HL-60 (cell line): ENCODE results near the gene PKD2.

Source experiments
- DNase-seq, 2 experiments: peaks; one replicate each; pipeline ENCODE4 v3.0.0-alpha.2; 2010 to 2020; ENCODE audit warnings: low read depth in 1 of 2, low spot score in 1 of 2
- H3K27ac ChIP-seq: fragments of 250-450 bp; sonication (Bioruptor Pico); replicated peaks from 2 replicates; pipeline ENCODE4 v1.5.1; 2020; ENCODE audit warnings: mild to moderate bottlenecking, moderate library complexity
- H3K27me3 ChIP-seq: fragments of 250-450 bp; sonication (Bioruptor Pico); 2 replicates; pipeline ENCODE4 v1.5.1; 2021; ENCODE audit warnings: mild to moderate bottlenecking, moderate library complexity; ENCODE audit not compliant: insufficient read depth, poor library complexity, severe bottlenecking
- H3K4me3 ChIP-seq: replicated peaks from 2 replicates; pipeline ENCODE4 v1.5.1; 2011; ENCODE audit warnings: mild to moderate bottlenecking, control low read depth, low read length; ENCODE audit not compliant: insufficient read depth
- GABPA ChIP-seq: IDR thresholded peaks from 2 replicates; pipeline ENCODE4 v1.6.1; 2012; ENCODE audit warnings: low read depth
- POLR2AphosphoS5 ChIP-seq: IDR thresholded peaks from 2 replicates; pipeline ENCODE4 v1.6.1; 2012; ENCODE audit warnings: low read depth
- SPI1 ChIP-seq: IDR thresholded peaks from 2 replicates; pipeline ENCODE4 v1.6.1; 2012; ENCODE audit warnings: low read depth, mild to moderate bottlenecking, borderline replicate concordance
- TF ChIP-seq, protein P1 (sequence below): IDR thresholded peaks from 2 replicates; pipeline ENCODE4 v1.6.1; 2012; ENCODE audit warnings: low read depth; ENCODE audit not compliant: insufficient replicate concordance
- TF ChIP-seq, protein P2 (sequence below): IDR thresholded peaks from one replicate; pipeline ENCODE4 v1.5.1; 2011; ENCODE audit warnings: low read length, control low read depth, inconsistent platforms; ENCODE audit not compliant: insufficient read depth

Gene PKD2

DNA sequence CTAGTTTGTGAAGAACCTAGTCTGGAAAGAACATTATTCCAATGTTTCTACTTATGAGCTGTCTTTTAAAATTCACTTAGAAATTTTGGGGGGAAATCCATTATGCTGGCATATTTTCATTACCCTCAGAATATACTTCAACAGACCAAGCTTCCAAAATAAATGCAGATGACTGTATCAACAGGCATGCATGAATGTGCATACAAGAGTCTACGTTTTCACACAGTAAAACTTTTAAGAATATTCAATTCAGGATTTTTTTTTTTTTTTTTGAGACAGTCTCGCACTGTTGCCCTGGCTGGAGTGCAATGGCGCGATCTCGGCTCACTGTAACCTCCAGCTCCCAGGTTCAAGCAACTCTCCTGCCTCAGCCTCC is 101.3 kb downstream of the PKD2 start:
- H3K27ac ChIP-seq = no peak overlapping the region
- TF ChIP-seq, protein P1, sequence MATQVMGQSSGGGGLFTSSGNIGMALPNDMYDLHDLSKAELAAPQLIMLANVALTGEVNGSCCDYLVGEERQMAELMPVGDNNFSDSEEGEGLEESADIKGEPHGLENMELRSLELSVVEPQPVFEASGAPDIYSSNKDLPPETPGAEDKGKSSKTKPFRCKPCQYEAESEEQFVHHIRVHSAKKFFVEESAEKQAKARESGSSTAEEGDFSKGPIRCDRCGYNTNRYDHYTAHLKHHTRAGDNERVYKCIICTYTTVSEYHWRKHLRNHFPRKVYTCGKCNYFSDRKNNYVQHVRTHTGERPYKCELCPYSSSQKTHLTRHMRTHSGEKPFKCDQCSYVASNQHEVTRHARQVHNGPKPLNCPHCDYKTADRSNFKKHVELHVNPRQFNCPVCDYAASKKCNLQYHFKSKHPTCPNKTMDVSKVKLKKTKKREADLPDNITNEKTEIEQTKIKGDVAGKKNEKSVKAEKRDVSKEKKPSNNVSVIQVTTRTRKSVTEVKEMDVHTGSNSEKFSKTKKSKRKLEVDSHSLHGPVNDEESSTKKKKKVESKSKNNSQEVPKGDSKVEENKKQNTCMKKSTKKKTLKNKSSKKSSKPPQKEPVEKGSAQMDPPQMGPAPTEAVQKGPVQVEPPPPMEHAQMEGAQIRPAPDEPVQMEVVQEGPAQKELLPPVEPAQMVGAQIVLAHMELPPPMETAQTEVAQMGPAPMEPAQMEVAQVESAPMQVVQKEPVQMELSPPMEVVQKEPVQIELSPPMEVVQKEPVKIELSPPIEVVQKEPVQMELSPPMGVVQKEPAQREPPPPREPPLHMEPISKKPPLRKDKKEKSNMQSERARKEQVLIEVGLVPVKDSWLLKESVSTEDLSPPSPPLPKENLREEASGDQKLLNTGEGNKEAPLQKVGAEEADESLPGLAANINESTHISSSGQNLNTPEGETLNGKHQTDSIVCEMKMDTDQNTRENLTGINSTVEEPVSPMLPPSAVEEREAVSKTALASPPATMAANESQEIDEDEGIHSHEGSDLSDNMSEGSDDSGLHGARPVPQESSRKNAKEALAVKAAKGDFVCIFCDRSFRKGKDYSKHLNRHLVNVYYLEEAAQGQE = no peak
- TF ChIP-seq, protein P2, sequence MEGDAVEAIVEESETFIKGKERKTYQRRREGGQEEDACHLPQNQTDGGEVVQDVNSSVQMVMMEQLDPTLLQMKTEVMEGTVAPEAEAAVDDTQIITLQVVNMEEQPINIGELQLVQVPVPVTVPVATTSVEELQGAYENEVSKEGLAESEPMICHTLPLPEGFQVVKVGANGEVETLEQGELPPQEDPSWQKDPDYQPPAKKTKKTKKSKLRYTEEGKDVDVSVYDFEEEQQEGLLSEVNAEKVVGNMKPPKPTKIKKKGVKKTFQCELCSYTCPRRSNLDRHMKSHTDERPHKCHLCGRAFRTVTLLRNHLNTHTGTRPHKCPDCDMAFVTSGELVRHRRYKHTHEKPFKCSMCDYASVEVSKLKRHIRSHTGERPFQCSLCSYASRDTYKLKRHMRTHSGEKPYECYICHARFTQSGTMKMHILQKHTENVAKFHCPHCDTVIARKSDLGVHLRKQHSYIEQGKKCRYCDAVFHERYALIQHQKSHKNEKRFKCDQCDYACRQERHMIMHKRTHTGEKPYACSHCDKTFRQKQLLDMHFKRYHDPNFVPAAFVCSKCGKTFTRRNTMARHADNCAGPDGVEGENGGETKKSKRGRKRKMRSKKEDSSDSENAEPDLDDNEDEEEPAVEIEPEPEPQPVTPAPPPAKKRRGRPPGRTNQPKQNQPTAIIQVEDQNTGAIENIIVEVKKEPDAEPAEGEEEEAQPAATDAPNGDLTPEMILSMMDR = no peak
- TF ChIP-seq SPI1 (no peak), GABPA (no peak), POLR2AphosphoS5 (no peak)

DNA sequence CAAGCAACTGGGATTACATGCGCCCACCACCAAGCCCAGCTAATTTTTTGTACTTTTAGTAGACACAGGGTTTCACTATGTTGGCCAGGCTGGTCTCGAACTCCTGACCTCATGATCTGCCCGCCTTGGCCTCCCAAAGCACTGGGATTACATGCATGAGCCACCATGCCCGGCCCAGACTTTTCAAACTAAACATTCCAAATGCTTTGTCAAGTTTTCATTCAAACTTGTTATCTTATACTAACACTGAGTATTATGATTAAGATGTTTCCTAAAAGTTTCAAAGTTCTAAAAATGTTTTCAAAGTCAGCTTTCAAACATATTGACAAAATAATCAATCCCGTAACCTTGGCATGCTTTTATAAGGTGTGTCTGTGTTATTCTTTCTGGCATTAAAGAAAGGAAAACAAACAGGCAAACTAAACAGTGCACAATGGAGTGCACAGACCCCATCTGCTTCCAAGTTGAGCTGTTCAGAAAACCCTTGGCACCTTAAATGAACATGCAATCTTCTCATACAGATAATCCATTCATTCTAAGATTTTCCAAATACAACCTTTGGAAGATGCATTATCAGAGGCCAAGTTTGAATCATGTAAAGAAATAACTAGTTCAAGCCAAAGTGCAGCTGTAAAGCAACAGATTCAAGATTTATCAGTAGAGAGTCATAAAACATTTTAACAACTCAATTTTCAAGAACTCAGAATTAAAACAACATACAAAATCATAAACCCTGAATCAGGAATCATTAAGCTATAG is 101.9 kb downstream of the PKD2 start:
- H3K27me3 ChIP-seq = no peaks in the 10 kb centered on the region
- no peak for DNase-seq
- H3K27ac ChIP-seq = no peak overlapping the region
- H3K4me3 ChIP-seq = no peak overlapping the region
- TF ChIP-seq GABPA (no peak), POLR2AphosphoS5 (no peak), SPI1 (no peak)
- TF ChIP-seq, protein P1 = no peak
- TF ChIP-seq, protein P2 = no peak

More for the DNA sequence above, 101.3 kb downstream of the PKD2 start:
- Histone ChIP-seq H3K4me3 (no peak overlapping the region), H3K27me3 (peaks cover 1% of the 10 kb centered on the region)
- no peak for DNase-seq

DNA sequence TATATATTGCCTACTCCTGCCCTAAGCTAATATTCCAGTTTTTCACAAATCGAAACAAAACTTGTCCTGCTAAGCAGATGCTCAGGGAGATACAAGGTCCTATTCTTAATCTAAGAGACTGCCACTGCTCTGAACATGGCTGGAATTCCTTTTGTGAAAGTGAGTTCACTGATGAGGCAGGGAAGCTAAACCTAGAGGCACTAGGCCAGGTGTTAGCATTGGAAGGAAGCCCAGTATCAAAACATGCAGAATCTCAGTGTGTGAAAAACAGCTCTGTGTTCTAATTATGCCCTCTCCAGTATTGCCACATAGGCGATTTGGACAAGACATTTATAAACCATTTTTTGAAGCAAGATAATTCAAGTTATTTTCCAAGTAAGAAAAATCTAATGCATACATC is 103.4 kb downstream of the PKD2 start:
- Histone ChIP-seq H3K4me3 (no peak overlapping the region), H3K27me3 (no peaks in the 10 kb centered on the region), H3K27ac (no peak overlapping the region)
- TF ChIP-seq POLR2AphosphoS5 (no peak), GABPA (no peak), SPI1 (no peak)
- TF ChIP-seq, protein P1 = no peak
- TF ChIP-seq, protein P2 = no peak
- no peak for DNase-seq
